A673 (cell line): ENCODE results near the gene NEXMIF.
"Not testable (repeated sequence)": the region's sequence is repeated elsewhere in the genome, so short reads cannot be mapped to it uniquely, and the experiment has no call there.

Experiments
- EZH2 ChIP-seq: fragments of 200-600 bp; sonication (generic); IDR thresholded peaks from 2 replicates; pipeline ENCODE4 v1.6.1; 2017; ENCODE audit warnings: borderline replicate concordance, low read depth, mild to moderate bottlenecking, mixed read lengths, antibody characterized with exemption, low read length; ENCODE audit not compliant: poor library complexity, severe bottlenecking
- TF ChIP-seq, protein P1 (sequence below): fragments of 300-800, 200-600 bp; sonication (generic); conservative IDR thresholded peaks from 2 replicates; pipeline ENCODE4 v1.5.1; 2017; ENCODE audit warnings: low read depth, mild to moderate bottlenecking, antibody characterized with exemption, low read length, moderate library complexity, mixed read lengths

- TF ChIP-seq, protein P1, sequence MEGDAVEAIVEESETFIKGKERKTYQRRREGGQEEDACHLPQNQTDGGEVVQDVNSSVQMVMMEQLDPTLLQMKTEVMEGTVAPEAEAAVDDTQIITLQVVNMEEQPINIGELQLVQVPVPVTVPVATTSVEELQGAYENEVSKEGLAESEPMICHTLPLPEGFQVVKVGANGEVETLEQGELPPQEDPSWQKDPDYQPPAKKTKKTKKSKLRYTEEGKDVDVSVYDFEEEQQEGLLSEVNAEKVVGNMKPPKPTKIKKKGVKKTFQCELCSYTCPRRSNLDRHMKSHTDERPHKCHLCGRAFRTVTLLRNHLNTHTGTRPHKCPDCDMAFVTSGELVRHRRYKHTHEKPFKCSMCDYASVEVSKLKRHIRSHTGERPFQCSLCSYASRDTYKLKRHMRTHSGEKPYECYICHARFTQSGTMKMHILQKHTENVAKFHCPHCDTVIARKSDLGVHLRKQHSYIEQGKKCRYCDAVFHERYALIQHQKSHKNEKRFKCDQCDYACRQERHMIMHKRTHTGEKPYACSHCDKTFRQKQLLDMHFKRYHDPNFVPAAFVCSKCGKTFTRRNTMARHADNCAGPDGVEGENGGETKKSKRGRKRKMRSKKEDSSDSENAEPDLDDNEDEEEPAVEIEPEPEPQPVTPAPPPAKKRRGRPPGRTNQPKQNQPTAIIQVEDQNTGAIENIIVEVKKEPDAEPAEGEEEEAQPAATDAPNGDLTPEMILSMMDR: not testable (repeated sequence)
- TF ChIP-seq EZH2: not testable (repeated sequence)
Observed at GRCh38 chrX:74701343-74701742, 223.9 kb downstream of the NEXMIF start.
